SK-N-SH (cell line): ENCODE measurements around the gene IFIT1. TPM values are rescaled to one million over a fixed set of nuclear protein-coding genes. Genes with fewer than 3 reads are reported as not detected.

Experiments used
- CTCF ChIA-PET: fragments of 300-600, 350-600 bp; formaldehyde crosslinking; extraction: SDS; loops from one replicate; lab custom pipeline; 2021; lab: Yijun Ruan, JAX
- POLR2A ChIA-PET: fragments of 350-600 bp; sonication (Branson Sonifier 250); formaldehyde crosslinking; extraction: SDS; loops from one replicate; lab custom pipeline; 2020; ENCODE audit warnings: antibody characterized with exemption, inconsistent platforms; lab: Yijun Ruan, JAX
- DNase-seq: peaks from one replicate; pipeline ENCODE4 v3.0.0; 2012
- H2AFZ ChIP-seq: fragments of 200-600 bp; sonication (generic); 2 replicates; pipeline ENCODE4 v1.8.1; 2016; ENCODE audit warnings: antibody characterized with exemption, mild to moderate bottlenecking, low read depth
- H3F3A ChIP-seq: fragments of 200-600 bp; sonication (generic); replicated peaks from 2 replicates; pipeline ENCODE3; 2016; ENCODE audit warnings: antibody characterized with exemption, mild to moderate bottlenecking; ENCODE audit not compliant: insufficient read depth
- H3K27ac ChIP-seq, 2 experiments: fragments of 200-500 bp in 1 of 2; fragments of 200-600 bp in 1 of 2; sonication (Bioruptor generic) in 1 of 2; sonication (generic), shearing (Covaris generic) in 1 of 2; 2 replicates each; pipeline versions ENCODE4 v1.5.1 to v1.6.1; 2014 to 2016; ENCODE audit warnings: low read depth in 2 of 2, inconsistent platforms in 1 of 2, low read length in 1 of 2, mild to moderate bottlenecking in 1 of 2, mixed read lengths in 1 of 2
- H3K27me3 ChIP-seq: fragments of 200-600 bp; sonication (generic), shearing (Covaris generic); 2 replicates; pipeline ENCODE4 v1.6.1; 2016; ENCODE audit warnings: mixed run types; ENCODE audit not compliant: insufficient read depth
- H3K36me3 ChIP-seq, 2 experiments: fragments of 200-500 bp in 1 of 2; fragments of 200-600 bp in 1 of 2; sonication (Bioruptor generic) in 1 of 2; sonication (generic) in 1 of 2; replicated peaks in 1 of 2; 2 replicates each; pipeline versions ENCODE3 to v1.5.1; 2014 to 2016; ENCODE audit warnings: low read length in 1 of 2, mild to moderate bottlenecking in 1 of 2; ENCODE audit not compliant: insufficient read depth in 2 of 2, control insufficient read depth in 1 of 2
- H3K4me1 ChIP-seq, 2 experiments: fragments of 200-500 bp in 1 of 2; fragments of 200-600 bp in 1 of 2; sonication (Bioruptor generic) in 1 of 2; sonication (generic), shearing (Covaris generic) in 1 of 2; 2 replicates each; pipeline versions ENCODE4 v1.5.1 to v1.6.1; 2014 to 2016; ENCODE audit warnings: low read depth in 1 of 2, low read length in 1 of 2, mixed run types in 1 of 2; ENCODE audit not compliant: insufficient read depth in 2 of 2, control insufficient read depth in 1 of 2
- H3K4me2 ChIP-seq: fragments of 200-600 bp; sonication (generic), shearing (Covaris generic); 2 replicates; pipeline ENCODE4 v1.6.1; 2017; ENCODE audit warnings: mixed run types
- H3K4me3 ChIP-seq, 2 experiments: fragments of 200-500 bp in 1 of 2; fragments of 200-600 bp in 1 of 2; sonication (Bioruptor generic) in 1 of 2; sonication (generic), shearing (Covaris generic) in 1 of 2; 2 replicates each; pipeline versions ENCODE4 v1.5.1 to v1.8.1; 2014 to 2016; ENCODE audit warnings: low read depth in 2 of 2, inconsistent platforms in 1 of 2, low read length in 1 of 2, mild to moderate bottlenecking in 1 of 2, mixed read lengths in 1 of 2, moderate library complexity in 1 of 2
- H3K79me2 ChIP-seq: fragments of 200-600 bp; sonication (generic); 2 replicates; pipeline ENCODE4 v1.8.1; 2017; ENCODE audit warnings: mild to moderate bottlenecking; ENCODE audit not compliant: insufficient read depth
- H3K9ac ChIP-seq: fragments of 200-600 bp; sonication (generic); 2 replicates; pipeline ENCODE4 v1.6.1; 2017; ENCODE audit warnings: mixed run types
- H3K9me2 ChIP-seq: fragments of 200-600 bp; sonication (generic); 2 replicates; pipeline ENCODE4 v1.6.1; 2017; ENCODE audit warnings: mixed run types
- H3K9me3 ChIP-seq: fragments of 200-600 bp; sonication (generic); 2 replicates; pipeline ENCODE4 v1.6.1; 2017; ENCODE audit warnings: mixed run types, mild to moderate bottlenecking, moderate library complexity
- H4K20me1 ChIP-seq: fragments of 200-600 bp; sonication (generic); 2 replicates; pipeline ENCODE4 v1.6.1; 2017; ENCODE audit warnings: mild to moderate bottlenecking, mixed run types; ENCODE audit not compliant: insufficient read depth
- CHD2 ChIP-seq: fragments of 150-350 bp; IDR thresholded peaks from 2 replicates; pipeline ENCODE4 v1.6.1; 2018; ENCODE audit warnings: low read length; ENCODE audit not compliant: partially characterized antibody
- CTCF ChIP-seq: fragments of 200-600 bp; sonication (generic); IDR thresholded peaks from 2 replicates; pipeline ENCODE4 v1.6.1; 2017; ENCODE audit warnings: antibody characterized with exemption, mild to moderate bottlenecking, moderate library complexity
- FOSL2 ChIP-seq: IDR thresholded peaks from 2 replicates; pipeline ENCODE4 v1.4.0; 2012; ENCODE audit warnings: low read depth, mild to moderate bottlenecking, moderate library complexity, borderline replicate concordance
- FOXJ3 ChIP-seq: sonication (generic); formaldehyde crosslinking; IDR thresholded peaks from 2 replicates; pipeline ENCODE4 v1.5.1; 2020; ENCODE audit warnings: mild to moderate bottlenecking, missing genetic modification reagents
- GABPA ChIP-seq: IDR thresholded peaks from 2 replicates; pipeline ENCODE4 v1.4.0; 2012; ENCODE audit warnings: low read depth, mild to moderate bottlenecking
- GATA2 ChIP-seq: sonication (generic); formaldehyde crosslinking; IDR thresholded peaks from 2 replicates; pipeline ENCODE4 v1.5.0; 2020; ENCODE audit warnings: mild to moderate bottlenecking, missing genetic modification reagents
- IRF3 ChIP-seq: fragments of 150-350 bp; IDR thresholded peaks from 2 replicates; pipeline ENCODE4 v1.6.1; 2016; ENCODE audit warnings: mild to moderate bottlenecking, low read depth, low read length
- JUND ChIP-seq: IDR thresholded peaks from 2 replicates; pipeline ENCODE4 v1.4.0; 2012
- NFIC ChIP-seq: IDR thresholded peaks from 2 replicates; pipeline ENCODE4 v1.4.0; 2012; ENCODE audit warnings: borderline replicate concordance
- NRF1 ChIP-seq: IDR thresholded peaks from 2 replicates; pipeline ENCODE4 v1.6.1; 2012; ENCODE audit warnings: low read depth, mild to moderate bottlenecking, low read length
- PBX3 ChIP-seq: IDR thresholded peaks from 2 replicates; pipeline ENCODE4; 2012
- RCOR1 ChIP-seq: fragments of 150-350 bp; IDR thresholded peaks from 2 replicates; pipeline ENCODE4 v1.6.1; 2017; ENCODE audit warnings: antibody characterized with exemption, low read length
- RFX5 ChIP-seq: IDR thresholded peaks from 2 replicates; pipeline ENCODE4 v1.6.1; 2012; ENCODE audit warnings: mild to moderate bottlenecking, improper control_type of control experiment, low read length
- SMC3 ChIP-seq: IDR thresholded peaks from 2 replicates; pipeline ENCODE4 v1.6.1; 2012; ENCODE audit warnings: low read depth, low read length, improper control_type of control experiment
- TAF1 ChIP-seq: IDR thresholded peaks from 2 replicates; pipeline ENCODE4 v1.6.1; 2012; ENCODE audit warnings: low read depth, mild to moderate bottlenecking, low read length, moderate library complexity, borderline replicate concordance
- TEAD4 ChIP-seq: IDR thresholded peaks from 2 replicates; pipeline ENCODE4 v1.4.0; 2012; ENCODE audit warnings: mild to moderate bottlenecking, borderline replicate concordance; ENCODE audit not compliant: insufficient read depth
- USF1 ChIP-seq: IDR thresholded peaks from 2 replicates; pipeline ENCODE4 v1.4.0; 2012; ENCODE audit warnings: low read depth, borderline replicate concordance
- USF2 ChIP-seq: fragments of 150-350 bp; IDR thresholded peaks from 2 replicates; pipeline ENCODE4 v1.6.1; 2017; ENCODE audit warnings: antibody characterized with exemption, low read length, low read depth, borderline replicate concordance
- YY1 ChIP-seq: IDR thresholded peaks from 2 replicates; pipeline ENCODE4 v1.4.0; 2012; ENCODE audit warnings: low read depth, mild to moderate bottlenecking
- ZBTB33 ChIP-seq: IDR thresholded peaks from 2 replicates; pipeline ENCODE4 v1.4.0; 2012; ENCODE audit warnings: low read depth, borderline replicate concordance
- polyA plus RNA-seq, 3 experiments: library from polyadenylated mRNA; depleted of rRNA; stranded (reverse); fragments of >200 nt; gene quantifications; 2 replicates each; pipeline ENCODE4 v1.2.3, GENCODE V29; 2012

Gene IFIT1
- polyA plus RNA-seq, 1 of the 3 experiments (the other 2 are of a cell fraction): 4.4 TPM

GRCh38 chr10:89362929-89363328 is 29.5 kb upstream of the IFIT1 start:
- ChIA-PET CTCF (interaction anchor here (1.3 kb wide), 1 partner anchor 97 kb away, joined by 5 read pairs; no protein-coding TSS in a partner anchor), POLR2A (no interaction called here)
- H2AFZ ChIP-seq: no peak overlapping the region
- H3K4me3 ChIP-seq: no peak overlapping the region
- no peaks in the 10 kb centered on the region for H3K9me2 ChIP-seq
- no peaks in the 10 kb centered on the region for H3K79me2 ChIP-seq
- peak overlapping the region in 1 of 2 experiments; percentile 74; a peak in 2 of 4 replicates for H3K27ac ChIP-seq
- no peak overlapping the region for H3K9ac ChIP-seq
- peaks cover 0 to 4% of the 10 kb centered on the region in 2 experiments; a peak in 1 of 4 replicates for H3K4me1 ChIP-seq
- H3K9me3 ChIP-seq: no peaks in the 10 kb centered on the region
- no peak for TF ChIP-seq CHD2
- no peak for TF ChIP-seq TEAD4
- no peak for TF ChIP-seq USF2
- no peak for TF ChIP-seq IRF3
- TF ChIP-seq RFX5: no peak
- TF ChIP-seq JUND: no peak
- TF ChIP-seq SMC3: no peak
- no peak for TF ChIP-seq FOSL2
- no peak for TF ChIP-seq PBX3
- TF ChIP-seq NFIC: no peak
- TF ChIP-seq CTCF: no peak
- no peak for TF ChIP-seq FOXJ3 (CRISPR knock-in tag)
- TF ChIP-seq ZBTB33: no peak
- TF ChIP-seq TAF1: no peak
- no peak for TF ChIP-seq USF1
- TF ChIP-seq YY1: no peak
- no peak for TF ChIP-seq RCOR1
- no peak for TF ChIP-seq GATA2 (CRISPR knock-in tag)
- no peak for TF ChIP-seq GABPA
- TF ChIP-seq NRF1: no peak
- no peak for DNase-seq
- no peaks in the 10 kb centered on the region for H3K36me3 ChIP-seq
- H3F3A ChIP-seq: no peaks in the 10 kb centered on the region
- H4K20me1 ChIP-seq: no peaks in the 10 kb centered on the region
- H3K4me2 ChIP-seq: no peak overlapping the region
- H3K27me3 ChIP-seq: no peaks in the 10 kb centered on the region
